HG02970 (cell line): Measurements from ENCODE around the gene LAIR2.

Experiments
- ATAC-seq: cut with Tn5 transposase; IDR thresholded peaks from one replicate; pipeline ENCODE4 v1.9.1; 2021; ENCODE audit warnings: mild to moderate bottlenecking, moderate library complexity, moderate number of reproducible peaks; ENCODE audit not compliant: unreplicated experiment, low FRiP score

Gene LAIR2

GRCh38 chr19:54530866-54531265, 28.2 kb downstream of the LAIR2 start:
- no peak for ATAC-seq

GRCh38 chr19:54532528-54532927, 29.9 kb downstream of the LAIR2 start:
- ATAC-seq: no peak

GRCh38 chr19:54533476-54533875, 30.8 kb downstream of the LAIR2 start:
- ATAC-seq: no peak

GRCh38 chr19:54534156-54534555, 31.5 kb downstream of the LAIR2 start:
- no peak for ATAC-seq

- ATAC-seq: no peak
Observed at GRCh38 chr19:54535601-54536000, 33.0 kb downstream of the LAIR2 start.

- no peak for ATAC-seq
Observed at GRCh38 chr19:54536956-54537355, 34.3 kb downstream of the LAIR2 start.

- ATAC-seq: no peak
Observed at GRCh38 chr19:54541712-54542111, 39.1 kb downstream of the LAIR2 start.

- no peak for ATAC-seq
Observed at GRCh38 chr19:54548806-54549205, 46.2 kb downstream of the LAIR2 start.

GRCh38 chr19:54549224-54549623, 46.6 kb downstream of the LAIR2 start:
- no peak for ATAC-seq

- ATAC-seq: no peak
Observed at GRCh38 chr19:54551293-54551692, 48.7 kb downstream of the LAIR2 start.

- no peak for ATAC-seq
Observed at GRCh38 chr19:54551950-54552912, 49.6 kb downstream of the LAIR2 start.

- no peak for ATAC-seq
Observed at GRCh38 chr19:54552913-54553310, 50.3 kb downstream of the LAIR2 start.

GRCh38 chr19:54554006-54554405, 51.4 kb downstream of the LAIR2 start:
- ATAC-seq: no peak

GRCh38 chr19:54554896-54555295, 52.3 kb downstream of the LAIR2 start:
- no peak for ATAC-seq

- no peak for ATAC-seq
Observed at GRCh38 chr19:54556194-54556593, 53.6 kb downstream of the LAIR2 start.

- ATAC-seq: no peak
Observed at GRCh38 chr19:54558339-54558738, 55.7 kb downstream of the LAIR2 start.
